ENCODE measurements around the gene IRF2BPL. TPM values are rescaled to one million over a fixed set of nuclear protein-coding genes. Genes with fewer than 3 reads are reported as not detected.

IRF2BPL gene
- total and polyA plus RNA-seq, 2 experiments from 2014 or later: 4.8 to 51.0 TPM

GRCh38 chr14:77071938-77072388, 43.5 kb upstream of the IRF2BPL start:
- peak; percentile 71 for DNase-seq
- TF ChIP-seq EZH2phosphoT487 (IDR thresholded peaks at IDR 0.05; ENCODE audit: insufficient read depth, low read depth): no peak
- TF ChIP-seq EZH2 (IDR thresholded peaks at IDR 0.05; ENCODE audit: insufficient read depth, poor library complexity, severe bottlenecking): no peak

GRCh38 chr14:77069551-77069950, 41.0 kb upstream of the IRF2BPL start:
- DNase-seq: no peak
- in situ Hi-C loops (cut with MboI): loop anchor here (10.0 kb wide), 2 partner anchors 155 to 185 kb away; no protein-coding TSS in a partner anchor
- H3K9ac ChIP-seq: no peak overlapping the region
- no peaks in the 10 kb centered on the region for H3K27me3 ChIP-seq (replicated peaks; ENCODE audit: insufficient read depth)
- no peaks in the 10 kb centered on the region for H4K20me1 ChIP-seq (ENCODE audit: insufficient read depth)
- H3K4me1 ChIP-seq (ENCODE audit: insufficient read depth): peaks cover 6% of the 10 kb centered on the region
- no peak overlapping the region for H3K4me2 ChIP-seq (ENCODE audit: unreplicated experiment)
- WGBS, 2 experiments (ENCODE audit: low coverage in 1 of 2, low lambda C conversion rate in 2 of 2, missing lambda C conversion rate in 2 of 2): 68 to 75% methylated on average over 7 of the region's 7 CpGs
- H3K79me2 ChIP-seq (ENCODE audit: insufficient read depth): no peaks in the 10 kb centered on the region
- no peaks in the 10 kb centered on the region for H3K9me2 ChIP-seq (ENCODE audit: insufficient read depth)
- H3K27ac ChIP-seq: no peak overlapping the region
- no peaks in the 10 kb centered on the region for H3K36me3 ChIP-seq (ENCODE audit: low read depth)
- no peak overlapping the region for H2AFZ ChIP-seq
- H3F3A ChIP-seq (ENCODE audit: insufficient read depth): peaks cover 5% of the 10 kb centered on the region
- no peak for TF ChIP-seq EZH2phosphoT487 (IDR thresholded peaks at IDR 0.05; ENCODE audit: insufficient read depth, low read depth)
- no peak for TF ChIP-seq EZH2 (IDR thresholded peaks at IDR 0.05; ENCODE audit: insufficient read depth, poor library complexity, severe bottlenecking)
- H3K4me3 ChIP-seq: no peak overlapping the region
- no peaks in the 10 kb centered on the region for H3K9me3 ChIP-seq (ENCODE audit: low read depth)

More at GRCh38 chr14:77071938-77072388, 43.5 kb upstream of the IRF2BPL start:
- Histone ChIP-seq H3K9me2 (ENCODE audit: insufficient read depth) (no peaks in the 10 kb centered on the region), H3K9me3 (ENCODE audit: low read depth) (no peaks in the 10 kb centered on the region), H3K36me3 (ENCODE audit: low read depth) (no peaks in the 10 kb centered on the region), H4K20me1 (ENCODE audit: insufficient read depth) (no peaks in the 10 kb centered on the region), H3K27me3 (replicated peaks; ENCODE audit: insufficient read depth) (no peaks in the 10 kb centered on the region), H3K4me1 (ENCODE audit: insufficient read depth) (peaks cover 6% of the 10 kb centered on the region), H3K4me3 (no peak overlapping the region), H2AFZ (0 out of 2 replicates have a peak overlapping the region, but pooled peaks have one; percentile 5), H3K27ac (no peak overlapping the region), H3F3A (ENCODE audit: insufficient read depth) (peaks cover 5% of the 10 kb centered on the region), H3K9ac (no peak overlapping the region), H3K4me2 (ENCODE audit: unreplicated experiment) (peak overlapping the region; percentile 14), H3K79me2 (ENCODE audit: insufficient read depth) (no peaks in the 10 kb centered on the region)
- WGBS, 2 experiments (ENCODE audit: low coverage in 1 of 2, low lambda C conversion rate in 2 of 2, missing lambda C conversion rate in 2 of 2): 78 to 83% methylated on average over 3 of the region's 3 CpGs
- in situ Hi-C loops (cut with MboI): no loop called here

- Histone ChIP-seq H3K27me3 (replicated peaks; ENCODE audit: insufficient read depth) (no peaks in the 10 kb centered on the region), H3K4me1 (ENCODE audit: insufficient read depth) (peaks cover 6% of the 10 kb centered on the region), H4K20me1 (ENCODE audit: insufficient read depth) (no peaks in the 10 kb centered on the region), H3K4me2 (ENCODE audit: unreplicated experiment) (no peak overlapping the region), H3K9me3 (ENCODE audit: low read depth) (no peaks in the 10 kb centered on the region), H3K9ac (no peak overlapping the region), H3K36me3 (ENCODE audit: low read depth) (no peaks in the 10 kb centered on the region), H2AFZ (no peak overlapping the region), H3K4me3 (no peak overlapping the region), H3K27ac (no peak overlapping the region), H3K79me2 (ENCODE audit: insufficient read depth) (no peaks in the 10 kb centered on the region), H3K9me2 (ENCODE audit: insufficient read depth) (no peaks in the 10 kb centered on the region), H3F3A (ENCODE audit: insufficient read depth) (peaks cover 5% of the 10 kb centered on the region)
- WGBS, 2 experiments (ENCODE audit: low coverage in 1 of 2, low lambda C conversion rate in 2 of 2, missing lambda C conversion rate in 2 of 2): 30 to 35% methylated on average over 5 of the region's 5 CpGs
- in situ Hi-C loops (cut with MboI): loop anchor here (10.0 kb wide), 2 partner anchors 154 to 184 kb away; no protein-coding TSS in a partner anchor
- DNase-seq: no peak
- TF ChIP-seq EZH2phosphoT487 (IDR thresholded peaks at IDR 0.05; ENCODE audit: insufficient read depth, low read depth) (no peak), EZH2 (IDR thresholded peaks at IDR 0.05; ENCODE audit: insufficient read depth, poor library complexity, severe bottlenecking) (no peak)
Observed at GRCh38 chr14:77068517-77069200, 40.2 kb upstream of the IRF2BPL start.

- peak; percentile 82 for DNase-seq
- H3K36me3 ChIP-seq (ENCODE audit: low read depth): no peaks in the 10 kb centered on the region
- no peaks in the 10 kb centered on the region for H3K9me2 ChIP-seq (ENCODE audit: insufficient read depth)
- H3K4me3 ChIP-seq: no peak overlapping the region
- H2AFZ ChIP-seq: no peak overlapping the region
- no peak overlapping the region for H3K9ac ChIP-seq
- 38 to 44% methylated on average over 10 to 11 of the region's 11 CpGs for WGBS, 2 experiments (ENCODE audit: low coverage in 1 of 2, low lambda C conversion rate in 2 of 2, missing lambda C conversion rate in 2 of 2)
- H3F3A ChIP-seq (ENCODE audit: insufficient read depth): peaks cover 5% of the 10 kb centered on the region
- in situ Hi-C loops (cut with MboI): loop anchor here (10.0 kb wide), 2 partner anchors 153 to 183 kb away; no protein-coding TSS in a partner anchor
- H3K4me2 ChIP-seq (ENCODE audit: unreplicated experiment): no peak overlapping the region
- H3K27me3 ChIP-seq (replicated peaks; ENCODE audit: insufficient read depth): no peaks in the 10 kb centered on the region
- H3K4me1 ChIP-seq (ENCODE audit: insufficient read depth): peaks cover 6% of the 10 kb centered on the region
- H3K27ac ChIP-seq: no peak overlapping the region
- H3K79me2 ChIP-seq (ENCODE audit: insufficient read depth): no peaks in the 10 kb centered on the region
- H3K9me3 ChIP-seq (ENCODE audit: low read depth): no peaks in the 10 kb centered on the region
- H4K20me1 ChIP-seq (ENCODE audit: insufficient read depth): no peaks in the 10 kb centered on the region
- no peak for TF ChIP-seq EZH2phosphoT487 (IDR thresholded peaks at IDR 0.05; ENCODE audit: insufficient read depth, low read depth)
- TF ChIP-seq EZH2 (IDR thresholded peaks at IDR 0.05; ENCODE audit: insufficient read depth, poor library complexity, severe bottlenecking): no peak
Observed at GRCh38 chr14:77067632-77068516, 39.4 kb upstream of the IRF2BPL start.

Measured in GM23248 (cell line).